ENCODE data around the gene SYNJ1. TPM values are rescaled to one million over a fixed set of nuclear protein-coding genes. Genes with fewer than 3 reads are reported as not detected.

The SYNJ1 gene
- total and polyA plus RNA-seq, 2 of the 13 experiments (the other 11 are each of a cell fraction or from before 2014, with no cell fraction given), result 2.0 to 2.7 TPM

- TF ChIP-seq HOXA3 (CRISPR knock-in tag; IDR thresholded peaks at IDR 0.05) (peak; percentile 40), AKAP8 (CRISPR knock-in tag; IDR thresholded peaks at IDR 0.05) (no peak), ZNF687 (CRISPR knock-in tag; IDR thresholded peaks at IDR 0.05) (peak; percentile 61), PHF21A (CRISPR knock-in tag; IDR thresholded peaks at IDR 0.05) (0 out of 2 replicates have a peak, but pooled peaks have one; percentile 23), ZNF18 (CRISPR knock-in tag; IDR thresholded peaks at IDR 0.05; ENCODE audit: insufficient replicate concordance) (peak; percentile 73), HIC2 (CRISPR knock-in tag; IDR thresholded peaks at IDR 0.05; ENCODE audit: low read depth) (peak; percentile 43; the same call in 1 of the 2 replicates), ZNF263 (CRISPR knock-in tag; IDR thresholded peaks at IDR 0.05) (no peak), POGZ (CRISPR knock-in tag; IDR thresholded peaks at IDR 0.05) (peak; percentile 40), SAP130 (CRISPR knock-in tag; IDR thresholded peaks at IDR 0.05; ENCODE audit: low read depth) (0 out of 2 replicates have a peak, but pooled peaks have one; percentile 29), ZNF720 (CRISPR knock-in tag; IDR thresholded peaks at IDR 0.05) (no peak), ZNF780A (CRISPR knock-in tag; IDR thresholded peaks at IDR 0.05) (no peak), ZNF230 (CRISPR knock-in tag; IDR thresholded peaks at IDR 0.05) (no peak), ZSCAN20 (CRISPR knock-in tag; IDR thresholded peaks at IDR 0.05; ENCODE audit: borderline replicate concordance) (no peak), PAXIP1 (CRISPR knock-in tag; conservative IDR thresholded peaks at IDR 0.05) (peak; percentile 75), GMEB1 (CRISPR knock-in tag; IDR thresholded peaks at IDR 0.05; ENCODE audit: borderline replicate concordance) (no peak)
These were observed 69.3 kb downstream of the SYNJ1 start (continued) for GRCh38 chr21:32658524-32658923.
